Inflammatory macrophage (primary cell): ENCODE results near the gene LTBR.

Source experiments
- DNase-seq, 2 donors: peaks; one replicate each; pipeline ENCODE4 v3.0.0-alpha.2; 2020 to 2022

Gene LTBR

DNA sequence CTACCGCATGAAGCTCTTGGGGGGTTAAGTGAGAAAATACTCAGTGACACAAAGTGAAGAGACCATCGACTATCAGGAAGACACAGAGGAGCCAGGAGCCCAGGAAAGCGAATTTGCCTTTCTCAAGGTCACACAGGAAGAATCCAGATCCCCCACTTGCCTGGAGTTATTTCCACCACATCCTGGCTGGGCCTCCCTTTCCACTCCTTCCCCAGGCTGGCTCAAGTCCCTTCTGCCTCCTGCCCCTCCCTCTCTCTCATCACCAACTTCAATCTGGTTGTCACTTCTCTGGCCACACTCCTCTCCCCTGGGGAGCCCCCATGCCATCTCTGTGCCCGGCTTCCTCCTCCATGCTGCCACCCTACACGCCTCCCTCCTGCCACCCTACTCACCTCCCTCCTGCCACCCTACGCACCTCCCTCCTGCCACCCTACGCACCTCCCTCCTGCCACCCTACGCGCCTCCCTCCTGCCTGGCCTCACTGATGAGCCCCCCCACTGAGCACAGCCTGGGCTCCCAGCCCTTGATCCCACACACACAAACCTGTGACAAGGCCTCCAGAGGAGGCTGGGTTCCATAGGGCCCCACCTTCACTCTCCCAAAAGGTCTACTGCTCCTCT, 14.9 kb upstream of the LTBR start:
- DNase-seq, result no peak

DNA sequence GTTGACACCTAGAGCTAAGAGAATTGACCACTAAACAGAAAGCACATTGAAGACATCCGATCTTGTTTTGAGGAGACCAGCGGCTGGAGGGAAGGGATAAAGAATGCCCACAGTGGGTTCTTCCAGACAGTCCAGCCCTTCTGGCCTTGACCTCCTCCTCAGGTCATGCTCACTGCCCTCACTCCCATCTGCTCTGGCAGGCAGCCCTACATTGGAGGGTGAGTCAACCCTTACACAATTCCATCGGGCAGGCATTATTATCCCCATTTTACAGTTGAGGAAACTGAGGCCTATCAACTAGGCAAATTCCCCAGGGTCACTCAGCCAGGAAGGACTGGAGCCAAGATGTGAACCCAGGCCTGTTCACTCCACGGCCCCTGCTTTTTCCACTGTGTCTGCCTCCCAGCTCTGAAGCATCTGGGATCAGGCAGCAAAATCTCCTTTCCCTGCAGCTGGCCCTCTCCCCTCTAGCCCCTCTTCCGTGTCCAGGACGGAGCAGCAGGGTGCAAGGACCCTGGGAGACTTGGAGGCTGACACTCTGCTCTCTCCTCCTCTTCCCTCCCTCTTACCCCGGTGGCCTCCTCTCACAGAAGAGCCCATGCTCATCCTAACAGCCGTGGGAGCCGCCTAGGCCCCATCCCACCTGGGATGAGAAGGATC, 13.9 kb upstream of the LTBR start:
- DNase-seq, result no peak

DNA sequence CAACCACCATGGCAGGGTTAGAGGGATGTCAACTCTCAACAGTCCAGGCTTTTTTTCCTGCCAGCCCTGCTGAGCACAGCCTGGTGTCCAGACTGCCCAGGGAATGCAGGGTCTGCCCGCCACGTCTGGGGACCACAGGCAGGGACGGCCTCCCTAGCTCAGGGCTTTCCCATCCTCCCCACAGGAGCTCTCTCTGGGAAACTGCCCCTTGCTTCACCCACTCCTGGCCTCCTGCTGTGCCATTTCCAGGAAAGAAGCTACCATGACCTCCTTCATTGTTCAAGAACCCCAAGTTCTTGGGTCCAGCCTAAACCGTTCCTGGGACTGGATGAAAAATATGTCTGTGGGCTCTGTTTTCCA, 13.4 kb upstream of the LTBR start:
- DNase-seq, result no peak

DNA sequence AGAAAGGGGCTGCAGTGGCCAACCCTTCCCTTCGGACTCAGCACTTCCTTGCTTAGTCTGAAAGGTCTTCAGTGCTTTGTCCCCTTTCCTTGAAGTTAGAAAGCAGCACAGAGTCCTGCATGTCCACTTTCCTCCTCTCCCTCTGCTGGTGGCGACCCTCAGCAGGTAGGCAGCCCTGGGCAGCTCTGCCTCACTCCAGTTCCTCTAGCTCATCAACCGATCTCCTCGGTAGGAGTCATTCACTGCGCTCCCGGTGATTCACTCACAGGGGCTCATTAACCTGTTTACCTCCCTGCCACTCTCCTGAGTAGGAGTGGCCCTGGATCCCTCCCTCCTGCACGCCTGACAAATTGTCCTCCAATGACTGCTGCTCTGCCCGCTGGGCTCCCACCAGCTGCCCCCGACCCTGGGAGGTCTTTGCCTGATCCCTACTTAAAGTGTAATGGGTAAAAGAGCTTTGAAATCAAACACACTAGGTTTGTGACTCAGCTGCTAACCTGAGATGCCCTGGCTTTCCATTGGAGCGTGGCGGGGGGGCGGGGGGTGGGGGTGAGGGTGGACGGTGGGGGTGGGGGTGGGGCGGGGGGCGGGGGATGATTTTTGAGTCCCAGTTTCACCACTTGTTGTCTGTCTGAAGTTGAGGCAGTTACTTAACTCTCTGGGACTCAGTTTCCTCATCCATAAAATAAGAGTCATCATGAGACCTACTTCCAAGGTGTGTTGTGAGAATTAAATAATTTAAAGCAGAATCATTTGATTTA, 12.8 kb upstream of the LTBR start:
- no peak for DNase-seq

DNA sequence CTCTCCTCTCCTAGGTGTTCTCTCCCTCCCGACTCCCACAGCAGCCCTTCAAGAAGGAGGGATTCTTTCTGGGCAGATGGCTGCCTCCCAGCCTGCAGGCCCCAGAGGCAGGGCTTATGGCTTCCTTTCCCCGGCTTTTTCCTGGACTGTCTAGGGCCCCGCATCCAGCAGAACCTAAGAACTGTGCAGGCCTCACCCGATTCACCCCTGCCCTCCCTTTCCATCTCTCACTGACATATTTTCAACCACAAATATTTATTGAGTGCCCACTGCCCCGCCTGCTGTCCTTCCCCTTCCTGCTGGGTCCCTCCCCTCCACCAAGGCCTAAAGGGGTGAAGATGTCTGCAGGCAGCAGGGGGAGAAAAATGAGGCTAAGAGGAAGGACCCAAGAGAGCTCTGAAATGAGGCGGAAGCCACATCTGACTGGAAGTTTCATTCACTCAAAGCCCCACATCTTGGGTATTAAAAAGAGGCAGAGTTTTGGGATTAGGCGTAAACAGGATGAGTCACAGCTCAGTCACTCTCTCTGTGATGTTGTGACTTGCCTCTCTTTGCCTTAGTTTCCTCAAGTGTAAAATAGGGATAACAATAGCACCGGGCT, 11.5 kb upstream of the LTBR start:
- DNase-seq, result peak in 1 of 2 donors; percentile 46

DNA sequence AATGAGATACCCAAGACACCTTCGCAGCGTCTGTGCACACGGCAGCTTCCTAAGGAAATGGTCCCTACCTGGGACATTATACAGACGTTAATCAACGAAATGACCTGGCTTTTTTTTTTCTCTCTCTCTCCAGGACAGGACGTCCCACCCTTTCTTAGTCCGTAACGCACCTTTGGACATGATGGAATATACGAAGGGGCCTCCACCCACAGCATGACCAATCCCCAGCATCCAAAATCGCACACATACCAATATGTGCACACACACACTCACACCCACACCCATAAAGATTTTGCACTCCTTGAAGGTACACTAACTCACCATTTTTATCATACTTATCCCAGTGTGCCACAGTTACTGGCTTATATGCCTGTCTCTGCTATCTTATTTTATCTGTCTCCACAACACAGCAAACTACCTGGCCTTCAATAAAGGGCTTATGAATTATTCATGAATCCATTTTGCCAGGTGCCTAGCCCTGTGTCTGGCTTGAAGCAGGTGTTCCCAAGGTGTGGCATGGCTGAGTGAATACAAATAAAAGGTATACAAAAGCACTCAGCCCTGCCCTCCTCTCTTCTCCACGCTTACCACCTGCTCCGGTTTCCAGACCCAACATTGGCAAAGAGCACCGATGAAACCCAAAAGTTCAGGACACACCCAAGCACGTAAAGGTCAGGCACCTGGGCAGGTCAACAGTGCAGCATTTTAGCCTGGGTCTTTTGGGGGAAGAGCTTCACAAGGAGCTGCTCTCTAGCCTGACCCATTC, 10.8 kb upstream of the LTBR start:
- no peak for DNase-seq

DNA sequence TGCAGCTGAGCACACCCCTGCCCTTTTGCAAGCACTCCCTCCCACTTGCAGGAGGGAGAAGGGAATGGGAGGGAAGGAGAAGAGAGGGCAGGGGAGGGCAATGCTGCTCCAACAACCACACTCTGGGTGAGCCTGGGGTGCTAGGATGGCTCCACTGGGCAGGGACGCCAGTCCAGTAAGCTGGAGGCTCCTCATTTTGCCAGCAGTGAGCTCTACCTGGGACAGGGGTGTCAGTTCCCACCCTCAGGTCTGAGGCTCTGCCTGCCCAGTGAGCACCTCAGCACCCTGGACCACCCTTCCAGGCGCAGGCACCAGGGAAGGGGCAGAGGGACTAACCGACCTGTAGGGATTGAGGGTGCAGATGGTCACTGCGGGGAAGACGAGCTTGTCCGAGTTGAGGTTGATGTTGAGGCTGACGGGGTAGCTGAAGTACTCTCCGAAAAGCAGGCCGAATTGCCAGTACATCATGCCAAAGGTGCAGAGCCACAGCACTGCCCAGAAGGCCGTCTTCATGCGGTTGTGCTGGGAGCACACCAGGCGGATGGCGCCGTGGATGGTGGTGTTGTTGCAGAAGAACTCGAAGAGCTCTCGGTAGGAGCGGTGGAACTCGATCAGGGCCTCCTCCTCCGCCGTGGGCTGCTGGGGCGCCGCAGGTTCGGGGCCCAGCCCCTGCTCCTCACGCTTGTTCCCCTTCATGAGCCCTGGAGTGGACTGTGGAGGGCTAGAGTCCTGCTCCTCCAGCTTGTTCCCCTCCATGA, 9.8 kb upstream of the LTBR start:
- DNase-seq, result no peak

DNA sequence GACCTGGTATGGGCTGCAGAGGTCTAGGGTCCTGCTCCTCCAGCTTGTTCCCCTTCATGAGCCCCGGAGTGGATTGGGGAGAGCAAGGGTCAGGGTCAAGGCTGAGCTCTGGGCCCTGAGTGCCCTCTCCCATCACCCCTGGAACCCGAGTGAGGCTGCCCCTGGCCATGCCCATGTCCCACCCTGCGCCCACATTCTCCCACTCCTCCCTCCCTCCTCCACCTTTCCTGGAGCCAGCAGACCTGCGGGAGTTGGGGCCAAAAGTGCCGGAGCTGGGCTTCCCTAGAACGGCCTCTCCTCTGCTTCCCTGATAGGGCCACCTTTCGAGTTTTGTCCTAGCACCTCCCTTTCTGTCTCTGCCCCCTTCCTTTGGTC, 9.2 kb upstream of the LTBR start:
- no peak for DNase-seq

DNA sequence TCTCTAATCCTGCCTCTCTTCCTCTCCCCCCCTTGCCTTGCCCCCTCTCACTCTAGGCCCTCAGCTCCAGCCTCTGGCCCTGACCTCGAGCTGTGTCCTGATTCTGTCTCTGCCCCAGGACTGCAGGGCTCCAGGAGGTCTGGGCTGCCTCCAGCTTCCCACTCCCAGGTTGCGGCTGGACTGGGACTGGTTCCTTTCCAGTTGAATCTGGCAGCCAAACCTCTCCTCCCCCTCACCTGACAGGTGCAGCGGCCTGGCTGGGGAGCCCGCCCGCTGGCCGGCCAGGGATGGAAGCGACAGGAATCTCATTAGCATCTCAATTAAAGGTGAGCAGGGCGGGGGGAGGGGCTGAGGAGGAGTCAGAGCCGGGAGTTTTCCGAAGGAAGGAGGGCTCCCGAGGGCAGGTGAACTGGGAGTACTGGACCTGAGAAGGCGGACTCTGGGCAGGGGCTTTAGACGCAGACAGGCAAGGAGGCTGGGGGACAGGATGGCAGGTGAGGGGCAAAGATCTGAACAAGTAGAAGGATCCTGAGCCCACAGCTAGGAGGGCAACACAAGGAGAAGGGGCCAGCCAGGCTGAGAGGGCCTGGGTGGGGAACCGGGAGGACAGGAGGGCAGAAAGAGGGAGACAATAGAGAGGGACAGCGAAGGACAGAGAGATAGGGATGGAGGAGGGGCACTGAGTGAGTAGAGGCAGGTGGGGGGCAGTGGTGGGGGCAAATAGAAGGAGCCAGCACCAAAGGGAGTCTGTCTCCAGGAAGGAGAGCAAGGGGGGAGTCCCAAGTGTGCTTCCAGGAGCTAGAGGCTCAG, 8.5 kb upstream of the LTBR start, which contains the start of gene SCNN1A:
TSS of gene SCNN1A (minus strand) at position 295 of the 810 bp plus-strand sequence. CDS start 780 bp downstream, outside the sequence.
- no peak for DNase-seq

DNA sequence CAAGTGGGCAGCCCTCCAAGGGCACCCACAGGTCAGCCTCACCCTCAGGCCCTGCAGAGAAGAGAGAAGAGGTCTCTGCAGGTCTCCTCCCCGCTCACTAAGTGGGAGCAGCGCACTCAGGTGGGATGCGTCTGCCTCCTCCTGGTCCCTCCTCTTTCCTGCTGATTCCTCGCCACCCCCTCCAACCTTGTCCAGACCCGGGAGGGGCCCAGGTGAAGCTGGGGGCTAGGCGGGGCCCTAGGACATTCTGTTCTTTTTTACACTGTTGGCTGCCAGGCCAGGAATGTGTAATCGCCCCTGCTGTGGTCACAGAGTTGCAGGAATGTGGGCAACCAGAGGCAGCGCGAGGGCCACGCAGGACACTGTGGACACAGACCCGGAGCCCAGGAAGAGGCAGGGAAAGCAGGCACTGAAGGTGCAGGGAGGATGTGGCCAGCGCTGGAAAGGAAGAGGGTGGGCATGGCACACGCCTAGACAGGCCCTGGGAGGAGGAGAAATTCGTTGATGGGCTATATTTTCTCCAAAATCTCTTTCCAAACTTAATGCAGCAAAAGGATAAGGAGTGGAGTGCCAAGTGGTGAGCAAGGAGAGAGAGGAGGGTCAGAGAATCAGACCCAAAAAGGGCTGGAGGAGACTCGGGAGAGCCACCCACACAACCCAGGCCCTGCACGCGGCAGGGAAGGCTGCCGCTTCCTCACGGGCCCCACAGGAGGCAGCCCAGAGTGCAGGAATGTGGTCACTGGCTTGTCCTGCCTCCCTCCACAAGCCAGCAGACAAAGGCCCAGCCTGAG, 7.7 kb upstream of the LTBR start:
- peak; percentile 34 to 58 for DNase-seq

DNA sequence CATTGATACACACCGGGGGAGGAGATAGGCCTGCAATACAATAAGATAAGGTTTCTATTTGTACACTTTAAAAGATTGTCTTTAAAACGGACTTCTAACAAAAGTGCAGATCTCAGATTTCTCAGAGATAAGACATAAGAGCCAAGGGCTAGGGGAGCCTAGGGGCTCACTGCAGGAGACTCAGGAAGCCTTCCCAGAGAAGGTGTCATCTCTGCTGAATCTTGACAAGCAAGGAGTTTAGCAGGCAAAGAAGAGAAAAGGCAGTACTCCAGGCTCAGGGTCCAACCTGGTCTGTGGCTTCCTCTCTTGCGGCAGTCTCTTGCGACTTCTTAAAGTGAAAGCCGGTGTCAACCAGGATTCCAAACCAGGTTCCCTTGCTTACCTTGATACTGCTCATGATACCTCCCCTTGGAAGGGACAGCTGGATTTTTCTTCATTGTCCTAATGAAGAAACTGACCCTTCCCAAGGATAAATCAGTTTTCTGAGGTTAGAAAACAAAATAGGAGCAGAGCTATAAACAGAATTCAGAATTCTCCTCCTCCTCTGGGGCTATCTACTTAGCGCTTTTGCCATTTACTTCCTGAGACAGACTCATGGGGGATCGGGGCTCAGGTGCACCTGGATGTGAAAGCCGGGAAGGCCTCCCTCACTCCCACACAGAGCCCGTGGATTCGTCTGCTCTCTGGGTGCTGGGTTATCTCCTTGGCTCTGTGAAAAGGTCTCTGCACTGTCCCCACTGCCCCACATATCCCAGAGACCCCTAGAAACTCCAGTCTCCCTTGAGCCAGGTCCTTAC, 6.9 kb upstream of the LTBR start:
- no peak for DNase-seq

DNA sequence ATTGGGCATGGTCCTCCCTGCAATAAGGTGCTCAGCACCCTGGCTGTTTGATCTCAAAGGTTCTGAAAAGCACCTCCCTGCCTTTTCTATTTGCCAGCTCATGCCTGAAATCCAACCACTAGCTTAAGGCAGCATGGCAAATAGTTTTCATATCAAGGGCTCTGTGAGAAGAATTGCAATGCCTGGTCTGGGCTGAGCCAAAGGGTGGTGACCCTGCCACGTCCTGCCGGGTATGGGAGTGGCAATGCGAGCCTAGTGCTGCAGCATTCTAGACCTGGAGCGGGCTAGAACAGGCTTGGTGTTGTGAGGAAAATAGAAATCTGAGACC, 6.3 kb upstream of the LTBR start:
- DNase-seq, result no peak

DNA sequence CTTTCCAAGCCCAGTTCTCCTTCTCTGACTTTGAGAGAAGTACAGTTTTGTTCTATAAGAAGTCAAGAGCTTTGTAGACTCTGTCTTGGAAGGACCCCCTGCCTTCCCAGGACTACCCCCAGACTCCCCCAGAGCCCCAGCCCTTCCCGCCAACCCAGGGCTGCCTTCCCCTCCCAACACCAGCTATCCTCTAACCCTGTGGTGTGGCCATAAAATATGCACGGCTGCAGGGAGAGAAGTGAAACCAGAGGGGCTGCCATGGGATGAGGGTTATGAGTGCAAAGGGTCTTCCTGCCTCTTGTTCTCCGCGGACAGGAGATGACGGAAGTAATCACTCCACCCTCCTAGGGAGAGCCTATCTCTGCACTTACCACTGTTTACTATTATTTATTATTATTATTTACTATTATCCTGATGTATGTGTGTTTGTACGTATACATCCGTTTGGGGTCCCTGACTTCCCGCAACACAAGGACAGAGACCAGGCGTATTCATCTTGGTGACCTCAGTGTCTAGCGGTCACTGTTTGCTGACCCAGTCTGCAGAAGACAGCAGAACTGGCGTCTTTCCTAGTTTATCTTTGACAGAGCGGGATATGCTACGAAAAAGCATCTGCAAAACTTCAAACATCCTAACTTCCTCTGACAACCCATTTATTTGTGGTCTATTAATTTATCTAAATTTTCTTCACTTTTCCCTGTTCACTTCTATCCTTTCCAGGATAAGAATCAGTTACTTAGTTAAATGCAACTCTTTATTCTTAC, 5.1 kb upstream of the LTBR start:
- peak in 1 of 2 donors; percentile 23 for DNase-seq

DNA sequence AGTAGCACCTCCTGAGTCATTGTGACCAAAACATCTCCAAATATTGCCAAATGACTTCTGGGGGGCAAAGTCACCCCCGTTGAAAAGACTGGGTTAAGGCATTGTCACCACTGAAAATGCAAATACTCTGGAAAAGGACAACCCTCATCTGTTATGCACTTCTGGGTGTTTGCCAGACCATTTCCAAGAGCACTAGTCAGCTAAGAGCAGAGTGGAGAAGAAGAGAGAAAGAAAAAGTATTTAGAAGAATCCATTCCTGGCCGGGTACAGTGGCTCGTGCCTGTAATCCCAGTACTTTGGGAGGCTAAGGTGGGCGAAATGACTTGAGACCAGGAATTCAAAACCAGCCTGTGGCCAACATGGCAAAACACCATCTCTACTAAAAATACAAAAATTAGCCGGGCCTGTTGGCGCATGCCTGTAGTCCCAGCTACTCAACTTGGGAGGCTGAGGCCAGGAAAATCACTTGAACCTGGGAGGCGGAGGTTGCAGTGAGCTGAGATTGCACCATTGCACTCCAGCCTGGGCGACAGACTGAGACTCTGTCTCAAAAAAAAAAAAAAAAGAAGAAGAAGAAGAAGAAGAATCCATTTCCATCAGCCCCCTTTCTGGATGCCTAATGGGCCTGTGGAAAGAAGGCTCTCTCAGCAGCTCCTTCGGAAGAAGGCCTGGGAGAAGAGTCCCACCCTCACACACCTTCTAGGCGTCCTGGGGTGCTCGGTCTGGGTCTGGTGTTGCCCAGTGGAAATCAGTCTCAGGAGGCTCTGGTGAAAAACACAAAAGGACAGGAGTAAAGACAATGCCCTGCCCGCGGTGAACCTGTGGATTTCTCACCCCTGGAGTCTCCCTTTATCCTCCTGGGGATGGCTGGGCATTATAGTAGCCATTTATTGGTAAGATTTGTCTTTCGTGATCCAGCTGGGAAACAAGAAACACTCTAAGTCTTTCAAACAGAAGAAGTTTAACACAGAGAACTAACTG, 3.5 kb upstream of the LTBR start:
- no peak for DNase-seq

DNA sequence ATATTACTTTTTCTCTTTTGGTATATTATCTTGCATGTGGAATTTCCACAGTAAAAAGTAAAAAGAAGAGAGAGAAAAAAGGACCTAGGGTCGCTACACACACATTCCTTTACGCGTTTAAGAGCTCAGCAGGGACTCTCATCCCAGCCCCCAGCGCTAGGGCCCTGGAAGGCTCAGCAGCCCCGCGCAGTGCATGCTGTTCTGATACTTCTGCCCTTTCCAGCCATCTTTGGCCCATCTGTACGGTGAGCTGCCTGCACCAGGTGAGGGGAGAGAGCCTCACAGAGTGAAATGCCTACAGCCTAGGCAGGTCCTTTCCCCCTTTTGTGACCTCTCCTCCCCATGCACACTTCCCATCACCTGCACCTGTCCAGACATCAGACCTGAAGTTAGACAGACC, 1.6 kb upstream of the LTBR start:
- no peak for DNase-seq

DNA sequence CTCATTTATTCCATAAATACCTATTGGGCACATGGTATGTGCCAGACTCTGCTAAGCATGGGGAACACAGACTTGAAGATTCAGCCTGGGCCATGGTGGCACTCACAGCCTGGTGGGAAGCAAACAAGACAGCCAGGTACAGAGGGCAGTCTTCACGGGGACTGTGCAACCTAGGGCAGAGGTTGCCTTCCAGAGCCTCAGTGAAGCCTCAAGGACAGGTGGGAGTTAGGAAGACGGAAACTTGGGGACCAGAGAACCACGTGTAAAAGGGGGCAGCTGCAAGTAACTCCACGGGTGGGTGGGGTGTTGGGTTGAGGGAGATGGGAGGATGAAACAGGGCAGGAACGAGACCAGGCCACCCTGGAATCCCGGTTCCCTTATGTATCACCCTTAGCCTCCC, 980 bp upstream of the LTBR start:
- no peak for DNase-seq
